ENCODE results near the gene SNRNP35. TPM values are rescaled to one million over a fixed set of nuclear protein-coding genes. Genes with fewer than 3 reads are reported as not detected.

SNRNP35 gene
- total and polyA plus RNA-seq, 2 donors (not counting 1 experiment from before 2014, with no cell fraction given) = 33.8 to 57.8 TPM

GRCh38 chr12:123469978-123470377, 12.0 kb downstream of the SNRNP35 start:
- WGBS (ENCODE audit: insufficient coverage) = 100% methylated on average over 2 of the region's 2 CpGs

More at GRCh38 chr12:123469978-123470377, 12.0 kb downstream of the SNRNP35 start:
- ChIA-PET CTCF (interaction anchor here (0.7 to 2.2 kb wide), 6 partner anchors 43 to 208 kb away, joined by 3 to 15 read pairs (median 8); no protein-coding TSS in a partner anchor), POLR2A (interaction anchor here (0.5 to 0.7 kb wide), 3 partner anchors 87 to 232 kb away, joined by 3 to 9 read pairs (median 5); no protein-coding TSS in a partner anchor)
- Histone ChIP-seq H3K4me3 (ENCODE audit: control extremely low read depth in 1 of 5, extremely low read depth in 1 of 5, insufficient read depth in 1 of 5, low read depth in 2 of 5, low read length in 4 of 5) (no peak overlapping the region), H2AFZ (ENCODE audit: insufficient read depth, low read depth, low read length, poor library complexity, severe bottlenecking) (no peak overlapping the region), H4K20me1 (ENCODE audit: control insufficient read depth, insufficient read depth, low read length, poor library complexity, severe bottlenecking) (peaks cover 19% of the 10 kb centered on the region), H3K27me3 (replicated peaks in 1 of 4; ENCODE audit: control extremely low read depth in 1 of 4, control insufficient read depth in 3 of 4, insufficient read depth in 4 of 4, low read length in 3 of 4) (no peaks in the 10 kb centered on the region), H3K9ac (ENCODE audit: low read length) (no peak overlapping the region), H3K36me3 (replicated peaks in 1 of 2; ENCODE audit: control extremely low read depth in 1 of 2, control insufficient read depth in 1 of 2, extremely low read depth in 1 of 2, insufficient read depth in 2 of 2, low read length in 1 of 2) (peaks cover 0 to 12% of the 10 kb centered on the region in 2 experiments), H3K4me1 (ENCODE audit: control insufficient read depth in 2 of 2, insufficient read depth in 2 of 2, low read length in 2 of 2) (peaks cover 9% of the 10 kb centered on the region in 2 donors), H3K4me2 (replicated peaks; ENCODE audit: low read depth, low read length, poor library complexity, severe bottlenecking) (no peak overlapping the region), H3K9me3 (ENCODE audit: control extremely low read depth in 1 of 3, control insufficient read depth in 2 of 3, insufficient read depth in 1 of 3, low read length in 2 of 3) (no peaks in the 10 kb centered on the region), H3K27ac (ENCODE audit: low read length in 2 of 2) (no peak overlapping the region), H3K79me2 (ENCODE audit: control insufficient read depth, insufficient read depth, low read length) (peaks cover 65% of the 10 kb centered on the region)
- Mint-ChIP-seq H3K9me3 (ENCODE audit: insufficient read depth) (no peaks in the 10 kb centered on the region), H3K4me3 (no peak overlapping the region), H3K27me3 (no peaks in the 10 kb centered on the region), H3K27ac (no peak overlapping the region), H3K4me1 (peaks cover 10% of the 10 kb centered on the region)
- ATAC-seq (ENCODE audit: low read depth) (no peak), DNase-seq (no peak)
- intact Hi-C loops (cut with micrococcal nuclease) = loop anchor here (1.0 to 5.0 kb wide), 4 partner anchors 43 to 199 kb away; partner anchors contain the start of gene CDK2AP1
- TF ChIP-seq CTCF (IDR thresholded peaks at IDR 0.05) = no peak
- no peak for TF ChIP-seq EZH2 (IDR thresholded peaks at IDR 0.05; ENCODE audit: borderline replicate concordance, insufficient read depth, low read depth, low read length, poor library complexity, severe bottlenecking)
